Measurements from ENCODE around the gene NTM. TPM values are rescaled to one million over a fixed set of nuclear protein-coding genes. Genes with fewer than 3 reads are reported as not detected.
A peak's percentile ranks its signal among the peaks of the same experiment; 100 is the strongest.

Gene NTM
- total and polyA plus RNA-seq, 12 donors = 0.43 to 3.0 (median 1.3) TPM

GRCh38 chr11:132185726-132186592 lies 815.5 kb downstream of the NTM start:
- WGBS, 2 donors = 65 to 70% methylated on average over 12 of the region's 12 CpGs
- no peaks in the 10 kb centered on the region for H3K9me3 ChIP-seq
- H3K27me3 ChIP-seq = peaks cover 0 to 29% (median 0%) of the 10 kb centered on the region in 7 donors
- no peak overlapping the region for H3K4me3 ChIP-seq
- H3K36me3 ChIP-seq = no peaks in the 10 kb centered on the region
- intact Hi-C loops (cut with DNase I) = no loop called here
- DNase-seq (no peak), ATAC-seq (no peak)
- H3K4me1 ChIP-seq = no peaks in the 10 kb centered on the region
- TF ChIP-seq, protein P1, sequence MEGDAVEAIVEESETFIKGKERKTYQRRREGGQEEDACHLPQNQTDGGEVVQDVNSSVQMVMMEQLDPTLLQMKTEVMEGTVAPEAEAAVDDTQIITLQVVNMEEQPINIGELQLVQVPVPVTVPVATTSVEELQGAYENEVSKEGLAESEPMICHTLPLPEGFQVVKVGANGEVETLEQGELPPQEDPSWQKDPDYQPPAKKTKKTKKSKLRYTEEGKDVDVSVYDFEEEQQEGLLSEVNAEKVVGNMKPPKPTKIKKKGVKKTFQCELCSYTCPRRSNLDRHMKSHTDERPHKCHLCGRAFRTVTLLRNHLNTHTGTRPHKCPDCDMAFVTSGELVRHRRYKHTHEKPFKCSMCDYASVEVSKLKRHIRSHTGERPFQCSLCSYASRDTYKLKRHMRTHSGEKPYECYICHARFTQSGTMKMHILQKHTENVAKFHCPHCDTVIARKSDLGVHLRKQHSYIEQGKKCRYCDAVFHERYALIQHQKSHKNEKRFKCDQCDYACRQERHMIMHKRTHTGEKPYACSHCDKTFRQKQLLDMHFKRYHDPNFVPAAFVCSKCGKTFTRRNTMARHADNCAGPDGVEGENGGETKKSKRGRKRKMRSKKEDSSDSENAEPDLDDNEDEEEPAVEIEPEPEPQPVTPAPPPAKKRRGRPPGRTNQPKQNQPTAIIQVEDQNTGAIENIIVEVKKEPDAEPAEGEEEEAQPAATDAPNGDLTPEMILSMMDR (IDR thresholded peaks at IDR 0.05) = no peak
- H3K27ac ChIP-seq = no peak overlapping the region

- TF ChIP-seq, protein P1 (IDR thresholded peaks at IDR 0.05) = peak in 5 of 9 donors; percentile 14 to 42 (median 34)
- peaks cover 0 to 29% (median 0%) of the 10 kb centered on the region in 7 donors for H3K27me3 ChIP-seq
- intact Hi-C loops (cut with DNase I) = no loop called here
- H3K4me3 ChIP-seq = no peak overlapping the region
- WGBS, 2 donors = 57 to 58% methylated on average over 6 of the region's 6 CpGs
- no peaks in the 10 kb centered on the region for H3K9me3 ChIP-seq
- no peak overlapping the region for H3K27ac ChIP-seq
- no peaks in the 10 kb centered on the region for H3K36me3 ChIP-seq
- ATAC-seq (no peak), DNase-seq (no peak)
- H3K4me1 ChIP-seq = no peaks in the 10 kb centered on the region
Measured at GRCh38 chr11:132186699-132187098, 816.3 kb downstream of the NTM start.

DNA sequence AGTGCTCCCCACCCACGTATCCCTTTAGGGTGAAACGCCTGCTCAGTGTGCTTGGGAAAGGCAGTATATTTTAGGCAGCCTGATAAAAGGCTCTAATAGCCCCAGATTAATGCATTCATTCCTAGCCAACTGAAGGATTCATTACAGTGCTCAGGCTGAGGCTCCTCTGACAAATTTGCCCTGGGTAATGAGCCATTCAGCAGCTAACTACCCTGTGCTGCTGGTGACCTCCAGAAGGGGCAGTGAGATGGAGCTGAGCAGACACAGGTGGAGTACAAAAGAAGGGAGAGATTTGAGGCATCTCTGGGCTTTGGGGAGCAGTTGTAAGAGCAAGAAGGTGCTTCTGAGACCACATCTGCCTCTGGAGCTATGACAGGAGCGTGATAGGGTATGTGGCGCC lies 817.0 kb downstream of the NTM start:
- H3K4me3 ChIP-seq = no peak overlapping the region
- 81 to 83% methylated on average over 4 of the region's 4 CpGs for WGBS, 2 donors
- no peaks in the 10 kb centered on the region for H3K36me3 ChIP-seq
- intact Hi-C loops (cut with DNase I) = no loop called here
- no peaks in the 10 kb centered on the region for H3K4me1 ChIP-seq
- H3K27ac ChIP-seq = no peak overlapping the region
- DNase-seq (no peak), ATAC-seq (no peak)
- TF ChIP-seq, protein P1 (IDR thresholded peaks at IDR 0.05) = no peak
- H3K27me3 ChIP-seq = peaks cover 0 to 29% (median 0%) of the 10 kb centered on the region in 7 donors
- no peaks in the 10 kb centered on the region for H3K9me3 ChIP-seq

- no peak for DNase-seq
- Histone ChIP-seq H3K27me3 (peaks cover 0 to 29% (median 0%) of the 10 kb centered on the region in 7 donors), H3K9me3 (peaks cover 0 to under 1% (median 0%) of the 10 kb centered on the region in 11 donors), H3K27ac (no peak overlapping the region), H3K4me3 (no peak overlapping the region), H3K36me3 (no peaks in the 10 kb centered on the region), H3K4me1 (no peaks in the 10 kb centered on the region)
- 78 to 83% methylated on average over 4 of the region's 4 CpGs for WGBS, 2 donors
- ATAC-seq = no peak
- TF ChIP-seq, protein P1 (IDR thresholded peaks at IDR 0.05) = no peak
- intact Hi-C loops (cut with DNase I) = no loop called here
Measured at GRCh38 chr11:132187814-132188213, 817.4 kb downstream of the NTM start.
